Stimulated activated CD8-positive, alpha-beta memory T cell treated with anti-CD3 and anti-CD28 coated beads, Interleukin-2, amount 100 ng/mL, for 48 hours (primary cell): ENCODE data around the gene ZNF365.
"Not testable (repeated sequence)": the region's sequence is repeated elsewhere in the genome, so short reads cannot be mapped to it uniquely, and the experiment has no call there.

Source experiments
- DNase-seq, 2 donors: peaks; one replicate each; pipeline ENCODE4 v3.0.0-alpha.2; 2020; ENCODE audit warnings: low read depth in 2 of 2

ZNF365 gene

GRCh38 chr10:62377026-62377415, 2.9 kb downstream of the ZNF365 start:
- no peak for DNase-seq

- DNase-seq: no peak
Observed at GRCh38 chr10:62377966-62378365, 3.8 kb downstream of the ZNF365 start.

- not testable (repeated sequence) for DNase-seq
Observed at GRCh38 chr10:62378877-62379276, 4.7 kb downstream of the ZNF365 start.

- no peak for DNase-seq
Observed at GRCh38 chr10:62379394-62379793, 5.2 kb downstream of the ZNF365 start.

- DNase-seq: no peak
Observed at GRCh38 chr10:62380016-62380415, 5.8 kb downstream of the ZNF365 start.

- no peak for DNase-seq
Observed at GRCh38 chr10:62381385-62382102, 7.4 kb downstream of the ZNF365 start.

- no peak for DNase-seq
Observed at GRCh38 chr10:62382831-62383230, 8.7 kb downstream of the ZNF365 start.

GRCh38 chr10:62384057-62384446, 9.9 kb downstream of the ZNF365 start:
- DNase-seq: peak; percentile 20 to 30

GRCh38 chr10:62384447-62385081, 10.4 kb downstream of the ZNF365 start:
- no peak for DNase-seq

GRCh38 chr10:62386356-62387320, 12.5 kb downstream of the ZNF365 start:
- no peak for DNase-seq

- DNase-seq: no peak
Observed at GRCh38 chr10:62388328-62388727, 14.2 kb downstream of the ZNF365 start.

GRCh38 chr10:62390497-62391176, 16.5 kb downstream of the ZNF365 start:
- DNase-seq: no peak

GRCh38 chr10:62393237-62393636, 19.1 kb downstream of the ZNF365 start:
- DNase-seq: no peak

- no peak for DNase-seq
Observed at GRCh38 chr10:62394556-62395018, 20.4 kb downstream of the ZNF365 start.

GRCh38 chr10:62395892-62396291, 21.7 kb downstream of the ZNF365 start:
- DNase-seq: no peak

- no peak for DNase-seq
Observed at GRCh38 chr10:62396864-62397263, 22.7 kb downstream of the ZNF365 start.

GRCh38 chr10:62399211-62399610, 25.0 kb downstream of the ZNF365 start:
- DNase-seq: no peak

- no peak for DNase-seq
Observed at GRCh38 chr10:62402508-62402907, 28.3 kb downstream of the ZNF365 start.

- DNase-seq: not testable (repeated sequence)
Observed at GRCh38 chr10:62410528-62410927, 36.4 kb downstream of the ZNF365 start.

- not testable (repeated sequence) for DNase-seq
Observed at GRCh38 chr10:62410934-62411333, 36.8 kb downstream of the ZNF365 start.

GRCh38 chr10:62413048-62413447, 38.9 kb downstream of the ZNF365 start:
- no peak for DNase-seq

GRCh38 chr10:62413652-62414051, 39.5 kb downstream of the ZNF365 start:
- no peak for DNase-seq
